ENCODE measurements around the gene GRIPAP1. TPM values are rescaled to one million over a fixed set of nuclear protein-coding genes. Genes with fewer than 3 reads are reported as not detected.

GRIPAP1 gene
- total and polyA plus RNA-seq, 2 of the 13 experiments (the other 11 are each of a cell fraction or from before 2014, with no cell fraction given), result 16.1 to 22.6 TPM

GRCh38 chrX:49043220-49043986 is 41.3 kb upstream of the GRIPAP1 start, which contains the start of gene TFE3 (continued):
- TF ChIP-seq RAD21 (CRISPR knock-in tag; IDR thresholded peaks at IDR 0.05) (peak; percentile 73; the same call in 1 of the 2 replicates), BORCS8-MEF2B (CRISPR knock-in tag; IDR thresholded peaks at IDR 0.05) (no peak), ZNF253 (CRISPR knock-in tag; IDR thresholded peaks at IDR 0.05; ENCODE audit: borderline replicate concordance) (no peak), IRF2 (CRISPR knock-in tag; IDR thresholded peaks at IDR 0.05) (no peak), ZZZ3 (CRISPR knock-in tag; IDR thresholded peaks at IDR 0.05; ENCODE audit: borderline replicate concordance) (no peak), ZNF549 (CRISPR knock-in tag; IDR thresholded peaks at IDR 0.05) (no peak), ZNF670 (CRISPR knock-in tag; IDR thresholded peaks at IDR 0.05; ENCODE audit: borderline replicate concordance) (no peak), ZNF235 (CRISPR knock-in tag; IDR thresholded peaks at IDR 0.05; ENCODE audit: borderline replicate concordance) (no peak), WIZ (CRISPR knock-in tag; IDR thresholded peaks at IDR 0.05) (no peak), TGIF2 (CRISPR knock-in tag; IDR thresholded peaks at IDR 0.05) (no peak), ZNF564 (CRISPR knock-in tag; IDR thresholded peaks at IDR 0.05) (no peak), U2AF2 (IDR thresholded peaks at IDR 0.05; ENCODE audit: low read depth, low read length) (no peak), ZNF614 (CRISPR knock-in tag; IDR thresholded peaks at IDR 0.05; ENCODE audit: borderline replicate concordance) (no peak), SRF (IDR thresholded peaks at IDR 0.05; ENCODE audit: low read depth, low read length) (no peak), ZNF703 (CRISPR knock-in tag; IDR thresholded peaks at IDR 0.05; ENCODE audit: borderline replicate concordance) (no peak), ZNF775 (CRISPR knock-in tag; IDR thresholded peaks at IDR 0.05; ENCODE audit: borderline replicate concordance) (no peak), HES4 (CRISPR knock-in tag; IDR thresholded peaks at IDR 0.05; ENCODE audit: borderline replicate concordance) (no peak), PAWR (CRISPR knock-in tag; IDR thresholded peaks at IDR 0.05; ENCODE audit: borderline replicate concordance) (no peak), ZFY (CRISPR knock-in tag; IDR thresholded peaks at IDR 0.05) (no peak), ZNF552 (CRISPR knock-in tag; IDR thresholded peaks at IDR 0.05; ENCODE audit: borderline replicate concordance) (no peak), HDAC2 (CRISPR knock-in tag; IDR thresholded peaks at IDR 0.05) (no peak), HDAC1 (CRISPR knock-in tag; IDR thresholded peaks at IDR 0.05) (no peak), SP140L (CRISPR knock-in tag; IDR thresholded peaks at IDR 0.05; ENCODE audit: borderline replicate concordance) (no peak), ZNF570 (CRISPR knock-in tag; IDR thresholded peaks at IDR 0.05; ENCODE audit: borderline replicate concordance) (no peak), DNMT3B (CRISPR knock-in tag; conservative IDR thresholded peaks at IDR 0.05) (no peak), ARHGAP35 (CRISPR knock-in tag; IDR thresholded peaks at IDR 0.05; ENCODE audit: borderline replicate concordance) (no peak), ZBTB37 (CRISPR knock-in tag; IDR thresholded peaks at IDR 0.05) (no peak), ZNF234 (CRISPR knock-in tag; conservative IDR thresholded peaks at IDR 0.05) (no peak), ZNF281 (CRISPR knock-in tag; IDR thresholded peaks at IDR 0.05; ENCODE audit: borderline replicate concordance) (no peak)
